ENCODE results near the gene PSME3IP1.

- TF ChIP-seq CTCF (IDR thresholded peaks at IDR 0.05) (no peak), POLR2A (IDR thresholded peaks at IDR 0.05) (no peak)
Observed at GRCh38 chr16:57167538-57167937, 18.3 kb downstream of the PSME3IP1 start.

Data from adrenal gland (tissue), 5 donors.